ENCODE data around the gene NELFCD. TPM values are rescaled to one million over a fixed set of nuclear protein-coding genes. Genes with fewer than 3 reads are reported as not detected.
"Not testable (repeated sequence)": the region's sequence is repeated elsewhere in the genome, so short reads cannot be mapped to it uniquely, and the experiment has no call there.

The NELFCD gene
- polyA plus RNA-seq, 10 donors: 46.2 to 80.5 (median 59.5) TPM

DNA sequence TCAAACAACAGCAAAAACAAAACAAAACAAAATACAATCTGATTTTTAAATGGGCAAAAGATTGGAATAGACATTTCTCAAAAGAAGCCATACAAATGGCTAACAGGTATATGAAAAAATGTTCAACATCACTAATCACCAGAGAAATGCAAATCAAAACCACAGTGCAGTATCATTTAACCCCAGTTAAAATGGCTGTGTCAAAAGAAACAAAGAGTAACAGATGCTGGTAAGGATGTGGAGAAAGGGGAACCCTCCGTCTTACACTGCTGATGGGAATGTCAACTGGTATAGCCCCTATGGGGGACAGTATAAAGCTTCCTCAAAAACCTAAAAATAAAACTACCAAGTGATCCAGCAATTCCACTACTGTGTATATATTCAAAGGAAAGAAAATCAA is 10.9 kb upstream of the NELFCD start:
- DNase-seq: no peak

DNA sequence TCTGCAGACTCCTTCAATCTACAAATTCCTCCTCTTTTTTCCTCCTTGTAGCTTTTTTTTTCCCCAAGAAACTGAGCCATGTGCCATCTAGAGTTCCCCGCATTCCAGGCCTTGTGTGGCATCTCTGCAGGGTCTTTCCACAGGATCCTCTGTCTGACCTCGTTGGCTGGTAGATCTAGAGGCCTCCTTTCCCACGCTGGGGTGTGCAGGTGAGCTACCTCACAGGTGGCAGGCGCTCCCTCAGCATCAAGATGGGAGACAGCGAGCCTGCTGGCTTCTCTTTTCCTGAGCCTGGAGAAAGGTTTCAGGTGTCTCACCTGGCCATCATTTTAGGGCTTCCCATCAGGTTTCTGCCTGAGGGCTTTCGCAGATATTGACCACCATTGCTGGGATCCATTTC is 9.6 kb upstream of the NELFCD start:
- DNase-seq: no peak

GRCh38 chr20:58973179-58973578 is 7.9 kb upstream of the NELFCD start:
- DNase-seq: no peak

- DNase-seq: no peak
Observed at GRCh38 chr20:58973866-58974265, 7.2 kb upstream of the NELFCD start.

- DNase-seq: no peak
Observed at GRCh38 chr20:58975353-58975752, 5.7 kb upstream of the NELFCD start.

- DNase-seq: no peak
Observed at GRCh38 chr20:58976061-58976730, 4.9 kb upstream of the NELFCD start.

DNA sequence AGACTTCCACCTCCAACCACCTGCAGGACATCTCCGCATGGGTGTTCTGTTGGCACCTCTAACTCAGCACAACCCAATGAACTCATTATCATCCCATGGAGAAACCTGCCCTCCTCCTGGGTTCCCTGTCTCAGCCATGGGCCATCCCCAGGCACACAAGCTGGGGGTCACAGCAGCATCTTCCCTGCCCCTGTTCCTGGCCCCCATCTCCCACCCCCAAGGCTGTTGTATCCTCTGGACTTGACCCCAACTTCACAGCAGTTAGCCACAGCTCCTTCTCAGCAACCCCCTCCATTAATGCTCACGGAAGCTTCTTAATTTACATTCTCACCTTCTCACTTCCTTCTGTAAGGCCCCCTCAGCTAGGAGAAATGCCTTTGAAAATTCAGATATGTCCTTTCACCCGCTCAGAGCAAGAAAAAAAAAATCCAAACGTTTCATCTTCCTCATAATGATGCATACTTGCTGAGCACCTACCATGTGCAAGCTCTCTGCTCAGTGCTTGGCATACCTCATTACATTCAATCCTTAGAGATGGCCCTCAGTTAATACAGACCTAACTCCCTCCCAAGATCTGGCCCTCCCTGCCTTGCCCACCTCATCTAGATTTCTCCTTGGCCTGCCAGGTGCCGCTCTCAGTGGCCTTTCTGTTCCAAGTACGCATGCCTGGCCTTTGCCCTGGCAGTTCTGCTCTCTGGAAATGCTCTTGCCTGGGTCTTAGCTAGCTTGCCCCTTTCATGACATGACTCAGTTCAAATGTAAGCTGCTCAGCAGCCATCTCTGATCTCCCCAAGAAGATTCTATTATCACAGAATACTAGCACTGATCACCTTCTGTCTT is 2.5 kb upstream of the NELFCD start:
- DNase-seq: no peak

- peak in 2 of 3 donors; percentile 28 to 81 for DNase-seq
Observed at GRCh38 chr20:58981628-58982364, 740 bp downstream of the NELFCD start.

DNA sequence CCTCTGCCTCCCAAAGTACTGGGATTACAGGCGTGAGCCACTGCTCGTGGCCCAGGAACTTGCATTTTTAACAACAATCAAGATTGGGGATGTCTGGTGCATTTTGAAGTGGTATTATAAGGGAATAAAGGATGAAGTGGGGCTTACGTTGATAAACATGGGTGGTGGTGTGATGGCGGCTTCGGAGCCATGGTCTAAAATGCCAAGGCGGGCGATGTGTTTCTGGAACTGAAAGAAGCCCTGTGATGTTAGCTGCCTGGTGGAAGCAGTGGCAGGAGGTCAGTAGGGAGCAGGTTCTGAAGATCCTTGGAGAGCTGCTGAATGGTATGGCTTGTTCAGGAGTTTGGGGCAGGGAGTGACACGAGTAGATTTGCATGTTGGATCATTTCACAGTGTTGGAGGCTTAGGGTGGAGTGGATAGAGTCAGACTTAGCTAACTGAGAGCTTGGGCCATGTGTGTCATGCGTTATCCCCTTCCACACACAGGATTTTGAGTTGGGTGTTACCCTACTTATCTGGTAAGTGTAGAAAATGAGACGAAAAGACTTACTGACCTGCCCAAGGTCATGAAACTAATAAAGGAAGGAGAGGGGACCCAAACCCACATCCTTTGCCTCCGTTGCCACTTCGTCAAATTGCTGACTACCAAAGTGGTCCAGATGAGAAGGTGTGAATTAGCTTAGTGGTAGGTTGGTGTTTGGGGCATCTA is 1.5 kb downstream of the NELFCD start:
- DNase-seq: no peak

DNA sequence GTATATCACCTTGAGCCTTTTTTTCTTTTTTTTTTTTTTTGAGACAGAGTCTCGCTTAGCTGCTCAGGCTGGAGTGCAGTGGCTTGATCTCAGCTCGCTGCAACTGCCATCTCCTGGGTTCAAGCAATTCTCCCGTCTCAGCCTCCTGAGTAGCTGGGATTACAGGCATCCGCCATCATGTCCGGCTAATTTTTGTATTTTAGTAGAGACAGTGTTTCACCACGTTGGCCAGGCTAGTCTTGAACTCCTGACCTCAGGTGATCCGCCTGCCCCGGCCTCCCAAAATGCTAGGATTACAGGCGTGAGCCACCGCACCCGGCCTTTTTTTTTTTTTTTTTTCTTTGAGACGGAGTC is 2.0 kb downstream of the NELFCD start:
- not testable (repeated sequence) for DNase-seq

DNA sequence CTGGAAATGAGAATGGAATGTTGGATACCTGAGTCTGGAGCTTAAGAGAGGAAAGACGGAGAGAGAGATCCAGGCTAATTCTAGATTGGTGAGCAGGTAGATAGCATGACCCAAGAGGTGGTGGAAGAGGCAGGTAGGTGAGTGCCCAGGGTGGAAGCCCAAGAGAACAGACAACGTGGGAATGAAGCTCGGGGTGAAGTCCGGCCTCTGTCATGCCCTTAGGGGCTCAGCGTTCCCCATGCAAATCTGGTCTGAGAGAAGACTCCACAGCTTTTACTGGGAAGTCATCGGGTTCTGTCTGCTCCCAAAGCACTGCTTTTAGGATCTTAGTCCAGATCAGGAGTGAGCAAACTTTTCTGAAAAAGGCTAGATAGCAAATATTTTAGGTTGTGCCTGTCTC is 3.6 kb downstream of the NELFCD start:
- no peak for DNase-seq

DNA sequence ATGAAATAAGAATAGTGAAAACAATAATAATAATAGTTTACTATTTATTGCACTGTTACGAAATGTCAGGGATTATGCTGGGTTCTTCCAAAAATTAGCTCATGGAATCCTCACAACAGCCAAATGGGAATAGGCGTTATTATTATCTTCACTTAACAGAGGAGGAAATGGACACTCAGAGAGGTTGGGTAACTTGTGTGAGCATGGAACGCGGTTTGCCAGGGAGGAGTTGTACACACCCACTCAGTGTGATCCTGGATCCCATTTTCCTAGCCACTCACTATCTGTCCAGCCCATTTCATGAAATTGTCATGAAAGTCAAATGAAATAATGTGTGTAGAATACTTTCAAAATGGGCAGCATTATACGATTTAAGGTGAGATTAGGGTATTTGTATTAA is 4.6 kb downstream of the NELFCD start:
- DNase-seq: no peak

- DNase-seq: no peak
Observed at GRCh38 chr20:58986286-58986967, 5.4 kb downstream of the NELFCD start.

DNA sequence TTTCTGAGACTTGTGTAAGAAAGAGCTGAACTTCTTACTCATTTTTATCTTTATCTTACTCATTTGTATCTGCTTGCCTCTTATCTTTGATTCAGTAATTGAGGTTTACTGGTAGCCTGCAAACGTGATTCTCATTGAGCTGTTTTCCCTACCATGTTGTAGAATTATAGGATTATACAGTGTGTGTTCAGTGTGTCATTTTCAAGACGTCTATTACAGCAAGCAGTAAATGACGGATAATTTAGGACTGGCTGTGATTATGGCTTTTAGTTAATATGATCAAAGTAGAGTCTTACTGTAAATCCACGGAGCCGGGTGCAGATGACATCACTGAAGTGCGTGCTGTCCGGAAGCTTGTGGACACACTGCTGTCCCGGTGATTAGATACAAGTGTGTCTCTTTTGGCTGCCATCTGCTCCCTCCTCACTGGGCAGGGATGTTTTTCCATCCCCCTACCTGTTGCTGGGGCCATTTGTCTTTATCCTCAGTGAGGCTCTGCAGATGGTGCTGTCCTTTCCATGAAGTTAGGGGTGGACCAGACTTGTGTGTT is 6.0 kb downstream of the NELFCD start:
- no peak for DNase-seq

DNA sequence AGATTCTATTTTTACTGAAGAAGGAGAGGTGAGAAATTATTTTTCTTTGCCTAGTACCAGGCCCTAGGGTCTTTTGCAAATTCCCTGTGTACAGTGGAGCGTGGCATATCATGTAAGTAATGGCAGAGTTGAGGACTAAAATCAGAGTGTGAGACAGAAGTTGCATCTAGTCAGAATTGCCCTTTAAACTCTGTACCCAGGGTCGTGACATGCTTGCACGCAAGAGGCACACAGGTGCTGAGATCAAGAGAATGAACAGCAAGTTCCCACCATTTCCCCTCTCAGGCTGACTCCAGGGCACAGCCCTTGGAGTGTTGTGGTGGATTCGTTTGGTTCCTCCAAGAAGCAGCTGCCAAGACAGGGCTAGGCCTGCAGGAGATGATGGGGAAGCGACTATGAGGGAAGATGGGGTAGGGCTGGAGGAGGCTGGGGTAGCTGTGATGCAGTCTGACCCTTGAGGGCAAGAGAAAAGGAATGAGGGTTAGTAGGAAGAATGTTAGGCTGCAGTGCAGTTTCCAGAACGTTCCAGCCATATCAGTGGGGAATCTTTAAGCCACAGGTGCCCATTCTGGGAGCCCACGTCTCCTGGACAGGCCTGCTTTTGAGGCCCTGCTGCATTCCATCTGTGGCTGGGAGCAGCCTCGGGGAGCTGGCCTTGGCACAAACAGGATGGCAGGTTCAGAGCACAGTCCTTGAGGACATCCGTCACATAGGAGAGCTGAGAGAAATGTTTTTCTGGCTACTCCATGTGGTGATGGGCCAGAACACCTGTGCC is 6.9 kb downstream of the NELFCD start:
- DNase-seq: no peak

DNA sequence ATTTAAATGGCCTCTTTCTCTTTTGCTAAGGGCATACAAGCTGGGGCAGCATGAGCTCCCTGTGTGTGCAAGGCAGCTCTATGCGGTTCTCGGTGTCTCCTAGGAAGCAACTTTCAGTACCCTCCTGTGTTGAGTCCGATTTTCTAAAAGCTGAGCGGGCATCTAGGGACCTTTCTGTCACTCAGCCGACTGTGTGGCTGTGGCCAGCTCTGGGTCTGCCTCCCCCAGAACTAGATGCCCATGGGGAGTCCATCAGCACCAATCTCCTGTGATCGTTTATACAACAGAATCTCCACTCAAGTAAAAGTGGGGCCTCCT is 7.5 kb downstream of the NELFCD start:
- DNase-seq: no peak

DNA sequence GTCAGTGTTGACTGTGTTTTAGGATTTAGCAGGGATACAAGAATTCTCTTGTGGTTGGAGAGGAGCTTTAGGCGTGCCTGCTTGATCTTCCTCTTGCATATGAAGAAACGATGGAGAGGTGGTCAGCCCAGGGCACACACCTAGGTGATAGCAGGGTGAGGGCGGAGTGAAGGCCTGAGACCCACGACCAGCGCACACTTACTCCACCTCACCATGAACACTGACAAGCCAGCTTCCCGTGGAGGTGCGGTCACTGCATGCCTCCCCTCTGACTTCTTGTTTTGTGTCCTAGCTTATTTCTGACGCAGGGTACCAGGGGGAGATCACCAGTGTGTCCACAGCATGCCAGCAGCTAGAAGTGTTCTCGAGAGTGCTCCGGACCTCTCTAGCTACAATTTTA is 8.1 kb downstream of the NELFCD start:
- no peak for DNase-seq

- no peak for DNase-seq
Observed at GRCh38 chr20:58990651-58991445, 9.8 kb downstream of the NELFCD start.

- no peak for DNase-seq
Observed at GRCh38 chr20:58991715-58992114, 10.7 kb downstream of the NELFCD start.

- no peak for DNase-seq
Observed at GRCh38 chr20:58992911-58993310, 11.9 kb downstream of the NELFCD start.

All from muscle of back (tissue), 11 donors.